KMS-11 (cell line): ENCODE data around the gene UNC119.

ENCODE experiments used
- H2AFZ ChIP-seq: fragments of 200-600 bp; sonication (generic); 2 replicates; pipeline ENCODE4 v1.6.1; 2016; ENCODE audit warnings: antibody characterized with exemption, mixed run types, low read depth
- H3K27ac ChIP-seq: fragments of 200-600 bp; sonication (generic); 2 replicates; pipeline ENCODE4 v1.6.1; 2016; ENCODE audit warnings: mild to moderate bottlenecking, mixed run types
- H3K27me3 ChIP-seq: fragments of 200-600 bp; sonication (generic); 2 replicates; pipeline ENCODE4 v1.6.1; 2017; ENCODE audit warnings: mild to moderate bottlenecking, low read depth, mixed run types, moderate library complexity; ENCODE audit not compliant: insufficient read depth
- H3K36me3 ChIP-seq: fragments of 200-600 bp; sonication (generic); 2 replicates; pipeline ENCODE4 v1.6.1; 2017; ENCODE audit warnings: mild to moderate bottlenecking, mixed run types; ENCODE audit not compliant: insufficient read depth
- H3K4me1 ChIP-seq: fragments of 200-600 bp; sonication (generic); 2 replicates; pipeline ENCODE4 v1.6.1; 2016; ENCODE audit warnings: mild to moderate bottlenecking, low read depth, mixed run types; ENCODE audit not compliant: poor library complexity, severe bottlenecking
- H3K4me2 ChIP-seq: fragments of 200-600 bp; sonication (generic); 2 replicates; pipeline ENCODE4 v1.7.0; 2016; ENCODE audit warnings: mild to moderate bottlenecking, mixed run types
- H3K4me3 ChIP-seq: fragments of 200-600 bp; sonication (generic); IDR thresholded peaks from 2 replicates; pipeline ENCODE4 v1.6.1; 2017; ENCODE audit warnings: low read depth, low read length, mixed read lengths; ENCODE audit not compliant: insufficient read depth
- H3K79me2 ChIP-seq: fragments of 200-600 bp; sonication (generic); 2 replicates; pipeline ENCODE4 v1.6.1; 2016; ENCODE audit warnings: low read depth, mixed run types; ENCODE audit not compliant: insufficient read depth
- H3K9ac ChIP-seq: fragments of 200-600 bp; sonication (generic); 2 replicates; pipeline ENCODE4 v1.6.1; 2016; ENCODE audit warnings: mild to moderate bottlenecking, mixed run types
- H4K20me1 ChIP-seq: fragments of 200-600 bp; sonication (generic); 2 replicates; pipeline ENCODE4 v1.6.1; 2016; ENCODE audit warnings: mild to moderate bottlenecking, mixed run types; ENCODE audit not compliant: insufficient read depth
- TF ChIP-seq, protein P1 (sequence below): fragments of 200-600 bp; sonication (generic); conservative IDR thresholded peaks from 2 replicates; pipeline ENCODE4 v1.6.1; 2017; ENCODE audit warnings: low read depth, mild to moderate bottlenecking, antibody characterized with exemption, low read length, moderate library complexity, mixed read lengths

Gene UNC119

DNA sequence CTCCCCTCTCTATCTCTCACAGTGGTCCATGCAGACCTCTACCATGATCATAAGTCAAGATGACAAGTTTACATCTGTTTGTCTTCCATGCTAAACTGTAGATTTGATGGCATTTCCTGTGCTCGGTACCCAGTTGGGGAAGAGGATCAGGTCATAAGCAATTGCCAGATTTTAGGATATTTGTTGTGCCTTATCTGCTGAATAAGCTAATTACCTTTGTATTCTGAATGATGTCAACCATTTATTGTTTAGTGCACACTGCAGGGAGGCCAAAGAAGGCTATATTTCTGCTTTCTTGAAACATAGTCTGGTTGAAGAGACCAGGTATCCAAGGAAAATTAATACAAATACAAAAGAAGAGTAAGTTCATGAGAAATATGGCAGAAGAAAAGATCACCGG lies 30.1 kb upstream of the UNC119 start:
- Histone ChIP-seq H3K79me2 (no peaks in the 10 kb centered on the region), H3K27me3 (no peaks in the 10 kb centered on the region), H3K36me3 (peaks cover 18% of the 10 kb centered on the region; the same call in 1 of the 2 replicates), H3K9ac (no peak overlapping the region), H3K4me1 (peaks cover 2% of the 10 kb centered on the region), H3K4me3 (no peak overlapping the region), H3K4me2 (no peak overlapping the region), H4K20me1 (no peaks in the 10 kb centered on the region), H3K27ac (no peak overlapping the region), H2AFZ (no peak overlapping the region)
- TF ChIP-seq, protein P1, sequence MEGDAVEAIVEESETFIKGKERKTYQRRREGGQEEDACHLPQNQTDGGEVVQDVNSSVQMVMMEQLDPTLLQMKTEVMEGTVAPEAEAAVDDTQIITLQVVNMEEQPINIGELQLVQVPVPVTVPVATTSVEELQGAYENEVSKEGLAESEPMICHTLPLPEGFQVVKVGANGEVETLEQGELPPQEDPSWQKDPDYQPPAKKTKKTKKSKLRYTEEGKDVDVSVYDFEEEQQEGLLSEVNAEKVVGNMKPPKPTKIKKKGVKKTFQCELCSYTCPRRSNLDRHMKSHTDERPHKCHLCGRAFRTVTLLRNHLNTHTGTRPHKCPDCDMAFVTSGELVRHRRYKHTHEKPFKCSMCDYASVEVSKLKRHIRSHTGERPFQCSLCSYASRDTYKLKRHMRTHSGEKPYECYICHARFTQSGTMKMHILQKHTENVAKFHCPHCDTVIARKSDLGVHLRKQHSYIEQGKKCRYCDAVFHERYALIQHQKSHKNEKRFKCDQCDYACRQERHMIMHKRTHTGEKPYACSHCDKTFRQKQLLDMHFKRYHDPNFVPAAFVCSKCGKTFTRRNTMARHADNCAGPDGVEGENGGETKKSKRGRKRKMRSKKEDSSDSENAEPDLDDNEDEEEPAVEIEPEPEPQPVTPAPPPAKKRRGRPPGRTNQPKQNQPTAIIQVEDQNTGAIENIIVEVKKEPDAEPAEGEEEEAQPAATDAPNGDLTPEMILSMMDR, result no peak

DNA sequence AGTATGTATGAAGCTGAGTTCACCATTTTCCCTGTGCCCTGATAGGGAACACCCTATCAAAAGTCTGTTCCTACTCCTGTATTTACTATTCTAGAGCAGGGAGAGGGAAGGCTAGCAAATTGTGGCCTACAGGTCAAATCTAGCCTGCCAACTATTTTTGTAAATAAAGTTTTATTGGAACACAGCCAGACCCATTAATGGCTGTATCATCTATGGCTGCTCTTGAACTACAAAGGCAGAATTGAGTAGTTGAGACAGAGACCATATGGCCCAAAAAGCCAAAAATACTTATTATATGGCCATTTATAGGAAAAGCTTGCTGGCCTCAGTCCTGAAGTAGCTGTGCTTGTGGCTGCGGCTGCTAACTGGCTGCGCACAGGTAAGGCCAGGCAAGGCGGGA lies 28.5 kb upstream of the UNC119 start:
- H3K4me3 ChIP-seq, result no peak overlapping the region
- H3K4me2 ChIP-seq, result no peak overlapping the region
- H3K9ac ChIP-seq, result no peak overlapping the region
- peaks cover 9% of the 10 kb centered on the region for H3K4me1 ChIP-seq
- H3K36me3 ChIP-seq, result peaks cover 14% of the 10 kb centered on the region; the same call in 1 of the 2 replicates
- H2AFZ ChIP-seq, result no peak overlapping the region
- no peaks in the 10 kb centered on the region for H3K79me2 ChIP-seq
- TF ChIP-seq, protein P1, result no peak
- H4K20me1 ChIP-seq, result no peaks in the 10 kb centered on the region
- H3K27me3 ChIP-seq, result no peaks in the 10 kb centered on the region
- H3K27ac ChIP-seq, result no peak overlapping the region; the same call in 1 of the 2 replicates

DNA sequence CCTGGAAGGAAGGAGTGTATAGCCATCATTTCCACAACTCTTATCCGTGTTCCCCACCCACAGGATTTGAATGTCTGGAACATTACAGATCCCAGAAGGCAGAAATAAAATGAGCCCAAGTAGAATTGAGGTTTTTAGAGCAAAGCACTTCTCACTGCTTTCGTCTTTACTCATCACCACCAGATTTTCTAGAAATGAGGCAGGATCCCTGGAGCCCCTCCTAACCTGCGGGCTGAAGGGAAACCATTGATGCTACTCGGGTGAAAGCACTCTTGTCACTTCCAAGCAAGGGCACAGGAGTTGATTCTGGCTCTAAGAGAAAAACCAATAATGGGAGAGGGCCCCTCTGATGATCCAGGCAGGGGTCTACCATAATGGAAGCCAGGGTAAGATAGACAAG lies 27.1 kb upstream of the UNC119 start:
- Histone ChIP-seq H4K20me1 (no peaks in the 10 kb centered on the region), H3K27me3 (no peaks in the 10 kb centered on the region), H3K4me2 (no peak overlapping the region), H3K9ac (no peak overlapping the region), H3K4me3 (no peak overlapping the region), H3K27ac (no peak overlapping the region), H3K79me2 (no peaks in the 10 kb centered on the region), H3K4me1 (peaks cover 9% of the 10 kb centered on the region), H2AFZ (no peak overlapping the region), H3K36me3 (peaks cover 8% of the 10 kb centered on the region; the same call in 1 of the 2 replicates)
- TF ChIP-seq, protein P1, result no peak

DNA sequence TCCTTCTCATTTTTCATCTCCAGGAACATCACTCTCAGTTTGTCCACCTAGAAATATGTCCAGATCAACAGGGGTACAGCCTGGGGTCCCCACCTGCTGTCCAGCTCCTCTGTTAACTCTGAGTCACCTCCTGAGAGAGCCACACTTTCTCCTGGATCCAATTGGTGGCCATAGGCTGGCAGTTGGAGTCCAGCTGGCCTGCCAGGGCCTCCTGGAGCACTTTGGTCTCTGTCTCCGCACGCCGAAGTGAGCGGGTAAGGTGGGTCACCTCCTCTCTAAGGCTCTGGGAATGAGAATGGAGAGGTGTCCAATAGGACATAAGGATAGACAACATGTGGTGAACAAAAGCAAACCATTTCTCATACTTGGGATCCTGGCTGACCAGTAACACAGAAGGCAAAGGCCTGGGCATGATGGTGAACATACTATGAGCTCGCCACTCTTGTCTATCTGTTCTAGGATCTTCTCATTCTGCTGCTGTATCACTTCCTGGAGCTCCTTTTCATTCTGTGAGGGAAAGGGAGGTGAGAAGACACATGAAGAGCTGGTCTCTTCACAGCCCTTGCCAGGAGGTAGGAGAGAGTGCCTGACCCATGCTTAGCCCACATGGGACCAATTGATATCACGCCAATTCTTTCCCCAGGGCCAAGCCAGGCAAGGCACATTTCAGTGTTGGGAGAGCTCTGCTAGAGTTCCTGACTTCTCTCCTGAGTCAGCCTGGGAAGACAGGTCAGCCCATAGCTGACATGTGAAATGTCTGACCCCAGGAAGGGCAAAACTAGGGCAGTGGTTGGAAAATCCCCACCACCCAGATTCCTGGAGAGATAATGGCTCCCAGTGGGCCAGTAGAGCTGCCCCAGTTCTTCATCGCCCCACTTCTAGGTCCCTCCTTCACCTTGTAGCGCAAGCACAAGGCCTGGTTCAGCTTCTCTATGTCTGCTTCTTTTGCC lies 26.1 kb upstream of the UNC119 start:
- no peak overlapping the region for H3K27ac ChIP-seq
- H3K4me1 ChIP-seq, result peaks cover 9% of the 10 kb centered on the region
- no peak overlapping the region for H2AFZ ChIP-seq
- H3K79me2 ChIP-seq, result no peaks in the 10 kb centered on the region
- no peaks in the 10 kb centered on the region for H3K27me3 ChIP-seq
- no peaks in the 10 kb centered on the region for H4K20me1 ChIP-seq
- no peak overlapping the region for H3K4me3 ChIP-seq
- TF ChIP-seq, protein P1, result no peak
- peaks cover 5% of the 10 kb centered on the region; the same call in 1 of the 2 replicates for H3K36me3 ChIP-seq
- no peak overlapping the region for H3K9ac ChIP-seq
- no peak overlapping the region for H3K4me2 ChIP-seq
